ENCODE results near the gene CALCR. TPM values are rescaled to one million over a fixed set of nuclear protein-coding genes. Genes with fewer than 3 reads are reported as not detected.
"Not testable (repeated sequence)": the region's sequence is repeated elsewhere in the genome, so short reads cannot be mapped to it uniquely, and the experiment has no call there.

The CALCR gene
- total and polyA plus RNA-seq, 9 donors, result 5.1 to 12.5 (median 9.5) TPM

GRCh38 chr7:93591224-93592050, 16.9 kb upstream of the CALCR start:
- not testable (repeated sequence) for H3K4me1 ChIP-seq (ENCODE audit: control insufficient read depth, insufficient read depth, low read length); DNase-seq; H3K27me3 ChIP-seq (ENCODE audit: control insufficient read depth, insufficient read depth, low read length); H3K36me3 ChIP-seq (ENCODE audit: control insufficient read depth, insufficient read depth, low read length); H3K27ac ChIP-seq (ENCODE audit: low read length); H3K9me3 ChIP-seq (replicated peaks; ENCODE audit: control insufficient read depth, low read depth, low read length); H3K4me3 ChIP-seq (ENCODE audit: low read length)
- WGBS (ENCODE audit: insufficient coverage), result no CpG with 5 or more reads among the region's 34 CpGs

GRCh38 chr7:93586479-93586865, 11.9 kb upstream of the CALCR start:
- not testable (repeated sequence) for H3K9me3 ChIP-seq (replicated peaks; ENCODE audit: control insufficient read depth, low read depth, low read length)

DNA sequence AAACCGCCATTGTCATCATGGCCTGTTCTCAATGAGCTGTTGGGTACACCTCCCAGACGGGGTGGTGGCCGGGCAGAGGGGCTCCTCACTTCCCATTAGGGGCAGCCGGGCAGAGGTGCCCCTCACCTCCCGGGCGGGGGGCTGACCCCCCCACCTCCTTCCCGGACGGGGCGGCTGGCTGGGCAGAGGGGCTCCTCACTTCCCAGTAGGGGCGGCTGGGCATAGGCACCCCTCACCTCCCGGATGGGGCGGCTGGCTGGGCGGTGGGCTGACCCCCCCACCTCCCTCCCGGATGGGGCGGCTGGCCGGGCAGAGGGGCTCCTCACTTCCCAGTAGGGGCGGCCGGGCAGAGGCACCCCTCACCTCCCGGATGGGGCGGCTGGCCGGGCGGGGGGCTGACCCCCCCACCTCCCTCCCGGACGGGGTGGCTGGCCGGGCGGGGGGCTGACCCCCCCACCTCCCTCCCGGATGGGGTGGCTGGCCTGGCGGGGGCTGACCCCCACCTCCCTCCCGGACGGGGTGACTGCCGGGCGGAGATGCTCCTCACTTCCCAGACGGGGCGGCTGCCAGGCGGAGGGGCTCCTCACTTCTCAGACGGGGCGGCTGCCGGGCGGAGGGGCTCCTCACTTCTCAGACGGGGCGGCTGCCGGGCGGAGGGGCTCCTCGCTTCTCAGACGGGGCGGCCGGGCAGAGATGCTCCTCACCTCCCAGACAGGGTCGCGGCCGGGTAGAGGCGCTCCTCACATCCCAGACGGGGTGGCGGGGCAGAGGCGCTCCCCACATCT, 11.4 kb upstream of the CALCR start:
- H3K4me1 ChIP-seq (ENCODE audit: control insufficient read depth, insufficient read depth, low read length); H3K9me3 ChIP-seq (replicated peaks; ENCODE audit: control insufficient read depth, low read depth, low read length); H3K4me3 ChIP-seq (ENCODE audit: low read length); DNase-seq; H3K27me3 ChIP-seq (ENCODE audit: control insufficient read depth, insufficient read depth, low read length); H3K27ac ChIP-seq (ENCODE audit: low read length); H3K36me3 ChIP-seq (ENCODE audit: control insufficient read depth, insufficient read depth, low read length): not testable (repeated sequence)
- no CpG with 5 or more reads among the region's 54 CpGs for WGBS (ENCODE audit: insufficient coverage)

More at GRCh38 chr7:93586479-93586865, 11.9 kb upstream of the CALCR start:
- H3K4me3 ChIP-seq (ENCODE audit: low read length); DNase-seq; H3K27me3 ChIP-seq (ENCODE audit: control insufficient read depth, insufficient read depth, low read length); H3K4me1 ChIP-seq (ENCODE audit: control insufficient read depth, insufficient read depth, low read length); H3K27ac ChIP-seq (ENCODE audit: low read length); H3K36me3 ChIP-seq (ENCODE audit: control insufficient read depth, insufficient read depth, low read length): not testable (repeated sequence)
- WGBS (ENCODE audit: insufficient coverage), result no CpG with 5 or more reads among the region's 22 CpGs

GRCh38 chr7:93579431-93579830, 4.9 kb upstream of the CALCR start:
- WGBS (ENCODE audit: insufficient coverage), result 93% methylated on average over 2 of the region's 2 CpGs

DNA sequence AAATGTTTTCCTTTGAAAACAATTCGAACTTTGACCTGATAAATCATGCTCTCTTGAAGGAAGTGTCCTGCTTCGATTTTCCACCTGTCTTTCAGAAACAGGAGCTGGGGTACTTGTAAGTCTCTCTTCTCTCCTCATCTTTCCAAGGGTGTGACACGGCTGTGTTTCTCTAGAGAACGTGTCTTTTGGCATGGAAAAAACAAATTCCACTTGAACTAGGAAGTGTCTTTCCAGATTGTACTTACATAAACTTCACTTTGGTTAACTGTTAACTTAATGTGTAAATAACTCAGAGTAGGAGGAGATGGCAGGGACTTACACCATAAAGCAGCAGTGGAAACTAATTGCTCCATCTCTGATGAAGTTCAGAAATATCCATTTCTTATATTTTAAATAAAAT, 4.2 kb upstream of the CALCR start:
- Histone ChIP-seq H3K27ac (ENCODE audit: low read length) (no peak overlapping the region), H3K27me3 (ENCODE audit: control insufficient read depth, insufficient read depth, low read length) (peaks cover 22% of the 10 kb centered on the region), H3K4me3 (ENCODE audit: low read length) (no peak overlapping the region), H3K9me3 (replicated peaks; ENCODE audit: control insufficient read depth, low read depth, low read length) (no peaks in the 10 kb centered on the region), H3K36me3 (ENCODE audit: control insufficient read depth, insufficient read depth, low read length) (no peaks in the 10 kb centered on the region), H3K4me1 (ENCODE audit: control insufficient read depth, insufficient read depth, low read length) (peaks cover 4% of the 10 kb centered on the region)
- WGBS (ENCODE audit: insufficient coverage), result 33% methylated on average over 1 of the region's 4 CpGs
- DNase-seq, result no peak

More at GRCh38 chr7:93579431-93579830, 4.9 kb upstream of the CALCR start:
- Histone ChIP-seq H3K4me3 (ENCODE audit: low read length) (no peak overlapping the region), H3K4me1 (ENCODE audit: control insufficient read depth, insufficient read depth, low read length) (peaks cover 2% of the 10 kb centered on the region), H3K27me3 (ENCODE audit: control insufficient read depth, insufficient read depth, low read length) (peaks cover 18% of the 10 kb centered on the region), H3K9me3 (replicated peaks; ENCODE audit: control insufficient read depth, low read depth, low read length) (no peaks in the 10 kb centered on the region), H3K36me3 (ENCODE audit: control insufficient read depth, insufficient read depth, low read length) (no peaks in the 10 kb centered on the region), H3K27ac (ENCODE audit: low read length) (no peak overlapping the region)
- no peak for DNase-seq

DNA sequence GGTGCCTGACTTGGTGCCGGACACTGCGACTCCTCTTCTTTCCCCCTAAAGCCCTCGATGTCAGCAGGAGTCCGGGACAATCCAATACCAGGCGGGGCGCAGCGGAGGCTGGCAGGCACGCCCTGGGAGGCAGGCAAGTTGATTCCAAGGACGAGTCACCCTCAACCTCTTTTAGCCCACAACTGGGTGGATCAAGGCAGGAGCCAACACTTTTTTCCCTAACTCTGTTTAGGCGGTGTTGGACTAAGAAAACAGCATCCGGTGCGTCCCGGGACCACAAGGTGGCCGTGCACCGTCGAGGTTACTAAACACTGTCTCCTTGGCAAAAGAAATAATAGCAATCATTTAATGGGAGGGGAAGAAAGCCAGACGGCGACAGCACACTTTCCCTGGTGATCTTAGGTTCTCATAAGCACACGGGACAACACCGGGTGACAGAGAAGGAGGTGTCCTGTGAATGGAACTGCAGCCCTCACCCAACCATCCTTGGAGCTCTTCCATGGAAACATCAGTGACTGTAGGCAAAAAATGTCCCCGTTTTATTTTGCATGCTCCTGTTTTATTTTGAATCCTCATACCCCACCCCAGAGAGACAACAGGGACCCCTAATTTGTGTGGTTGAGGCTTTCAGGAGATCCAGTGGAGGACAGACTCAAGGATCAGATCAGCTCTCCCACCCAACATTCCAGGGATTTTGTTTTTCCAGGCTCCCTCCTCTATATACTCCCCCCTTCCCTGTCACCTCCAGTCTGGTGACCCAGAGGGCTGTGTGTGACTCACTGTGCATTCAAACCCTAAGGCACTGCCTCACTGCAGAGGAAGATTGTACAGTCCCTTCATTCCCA, 1.3 kb upstream of the CALCR start:
- H3K4me3 ChIP-seq (ENCODE audit: low read length), result peak overlapping the region; percentile 48

GRCh38 chr7:93574269-93574645, 267 bp downstream of the CALCR start:
- no peak overlapping the region for H3K27ac ChIP-seq (ENCODE audit: low read length)
- H3K36me3 ChIP-seq (ENCODE audit: control insufficient read depth, insufficient read depth, low read length), result no peaks in the 10 kb centered on the region
- H3K4me3 ChIP-seq (ENCODE audit: low read length), result peak overlapping the region; percentile 48
- H3K4me1 ChIP-seq (ENCODE audit: control insufficient read depth, insufficient read depth, low read length), result peaks cover 4% of the 10 kb centered on the region
- H3K9me3 ChIP-seq (replicated peaks; ENCODE audit: control insufficient read depth, low read depth, low read length), result no peaks in the 10 kb centered on the region
- H3K27me3 ChIP-seq (ENCODE audit: control insufficient read depth, insufficient read depth, low read length), result peaks cover 22% of the 10 kb centered on the region
- whole genome bisulfite sequencing (ENCODE audit: insufficient coverage), result under 1% methylated on average over 19 of the region's 19 CpGs
- DNase-seq, result no peak

More for the DNA sequence above, 1.3 kb upstream of the CALCR start:
- no peak overlapping the region for H3K27ac ChIP-seq (ENCODE audit: low read length)
- no peaks in the 10 kb centered on the region for H3K9me3 ChIP-seq (replicated peaks; ENCODE audit: control insufficient read depth, low read depth, low read length)
- H3K36me3 ChIP-seq (ENCODE audit: control insufficient read depth, insufficient read depth, low read length), result no peaks in the 10 kb centered on the region
- H3K27me3 ChIP-seq (ENCODE audit: control insufficient read depth, insufficient read depth, low read length), result peaks cover 22% of the 10 kb centered on the region
- no peak for DNase-seq
- H3K4me1 ChIP-seq (ENCODE audit: control insufficient read depth, insufficient read depth, low read length), result peaks cover 4% of the 10 kb centered on the region
- 3% methylated on average over 14 of the region's 21 CpGs for WGBS (ENCODE audit: insufficient coverage)

DNA sequence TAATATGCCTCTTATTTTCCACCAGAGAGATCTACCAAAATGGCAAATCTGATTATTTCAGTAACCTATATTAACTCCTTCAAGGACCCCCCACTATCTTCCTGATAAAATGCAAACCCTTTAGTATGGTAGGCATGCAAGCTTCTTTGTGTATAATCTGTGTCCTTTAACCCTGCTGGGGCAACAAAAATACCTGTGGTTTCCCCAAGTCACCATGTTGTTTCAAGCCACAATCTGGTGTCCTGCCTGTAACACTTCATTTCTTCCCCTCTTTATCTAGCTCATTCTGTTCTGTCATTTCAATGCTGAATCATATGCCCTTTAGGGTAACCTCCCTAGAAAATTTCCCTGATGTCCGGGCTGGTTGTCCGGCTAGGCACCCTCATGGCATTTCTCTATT, 5.3 kb downstream of the CALCR start:
- H3K27me3 ChIP-seq (ENCODE audit: control insufficient read depth, insufficient read depth, low read length), result peaks cover 2% of the 10 kb centered on the region
- no peaks in the 10 kb centered on the region for H3K36me3 ChIP-seq (ENCODE audit: control insufficient read depth, insufficient read depth, low read length)
- peaks cover 3% of the 10 kb centered on the region for H3K4me1 ChIP-seq (ENCODE audit: control insufficient read depth, insufficient read depth, low read length)
- no peak overlapping the region for H3K27ac ChIP-seq (ENCODE audit: low read length)
- no peak for DNase-seq
- no peaks in the 10 kb centered on the region for H3K9me3 ChIP-seq (replicated peaks; ENCODE audit: control insufficient read depth, low read depth, low read length)
- H3K4me3 ChIP-seq (ENCODE audit: low read length), result no peak overlapping the region
- no CpG with 5 or more reads among the region's 2 CpGs for WGBS (ENCODE audit: insufficient coverage)

DNA sequence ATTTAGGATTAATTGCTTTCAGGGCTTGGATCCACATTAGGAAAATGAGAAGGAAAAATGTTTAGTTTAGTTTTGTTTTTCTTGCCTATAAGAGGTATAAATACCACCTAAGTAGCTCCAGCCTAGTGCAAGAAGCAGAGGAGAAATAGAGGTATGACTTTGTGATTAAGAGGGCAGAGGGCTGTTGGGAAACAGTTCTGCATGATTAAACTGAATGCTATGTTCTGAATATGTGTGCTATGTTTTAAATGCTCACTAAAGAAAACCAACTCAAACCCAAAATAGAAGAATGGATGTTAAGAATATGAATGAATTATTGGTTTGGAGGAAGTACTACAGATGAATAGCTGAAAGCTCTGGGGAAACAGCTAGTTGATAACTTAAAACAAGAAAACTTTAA, 7.6 kb downstream of the CALCR start:
- H3K4me1 ChIP-seq (ENCODE audit: control insufficient read depth, insufficient read depth, low read length), result no peaks in the 10 kb centered on the region
- H3K27ac ChIP-seq (ENCODE audit: low read length), result no peak overlapping the region
- no peak overlapping the region for H3K4me3 ChIP-seq (ENCODE audit: low read length)
- H3K9me3 ChIP-seq (replicated peaks; ENCODE audit: control insufficient read depth, low read depth, low read length), result no peaks in the 10 kb centered on the region
- no peaks in the 10 kb centered on the region for H3K27me3 ChIP-seq (ENCODE audit: control insufficient read depth, insufficient read depth, low read length)
- DNase-seq, result no peak
- no peaks in the 10 kb centered on the region for H3K36me3 ChIP-seq (ENCODE audit: control insufficient read depth, insufficient read depth, low read length)

- H3K27me3 ChIP-seq (ENCODE audit: control insufficient read depth, insufficient read depth, low read length), result no peaks in the 10 kb centered on the region
- H3K9me3 ChIP-seq (replicated peaks; ENCODE audit: control insufficient read depth, low read depth, low read length), result no peaks in the 10 kb centered on the region
- 40% methylated on average over 1 of the region's 6 CpGs for WGBS (ENCODE audit: insufficient coverage)
- H3K4me1 ChIP-seq (ENCODE audit: control insufficient read depth, insufficient read depth, low read length), result no peaks in the 10 kb centered on the region
- no peak overlapping the region for H3K4me3 ChIP-seq (ENCODE audit: low read length)
- no peak overlapping the region for H3K27ac ChIP-seq (ENCODE audit: low read length)
- H3K36me3 ChIP-seq (ENCODE audit: control insufficient read depth, insufficient read depth, low read length), result no peaks in the 10 kb centered on the region
- DNase-seq, result no peak
These were observed 10.9 kb downstream of the CALCR start for GRCh38 chr7:93563584-93563983.

Measured in muscle of leg (tissue), 11 donors.